H1 (cell line): ENCODE results near the gene POLA1. TPM values are rescaled to one million over a fixed set of nuclear protein-coding genes. Genes with fewer than 3 reads are reported as not detected.

Experiments used
- CTCF ChIA-PET: fragments of 300-600 bp; sonication (Branson Sonifier 250); formaldehyde crosslinking; loops from one replicate; lab custom pipeline; 2021; ENCODE audit not compliant: partially characterized antibody; lab: Charles Lee
- POLR2A ChIA-PET: fragments of 300-600 bp; sonication (Branson Sonifier 250); formaldehyde crosslinking; loops from one replicate; lab custom pipeline; 2021; ENCODE audit warnings: inconsistent platforms; ENCODE audit not compliant: partially characterized antibody; lab: Charles Lee
- DNase-seq, 2 experiments: peaks; one replicate each; pipeline versions ENCODE4 v3.0.0 to v3.0.0-alpha.2; 2010 to 2022; ENCODE audit warnings: low spot score in 2 of 2, low read depth in 1 of 2, mixed read lengths in 1 of 2
- FAIRE-seq: peaks from 2 replicates; lab custom pipeline; 2011; peaks lifted over from hg19 to GRCh38; lab: Jason Lieb, UNC
- H2AFZ ChIP-seq: 2 replicates; pipeline ENCODE4 v1.8.1; 2012; ENCODE audit warnings: low read length, inconsistent platforms
- H2AK5ac ChIP-seq: 2 replicates; pipeline ENCODE4 v1.6.1; 2013; ENCODE audit warnings: low read depth, low read length
- H2BK120ac ChIP-seq: replicated peaks from 2 replicates; pipeline ENCODE3; 2013; ENCODE audit warnings: low read depth, low read length, inconsistent platforms
- H2BK12ac ChIP-seq: 2 replicates; pipeline ENCODE4 v1.6.1; 2013; ENCODE audit warnings: low read depth, low read length
- H2BK15ac ChIP-seq: 2 replicates; pipeline ENCODE4 v1.6.1; 2013; ENCODE audit warnings: low read length
- H2BK20ac ChIP-seq: 2 replicates; pipeline ENCODE4 v1.6.1; 2013; ENCODE audit warnings: low read length
- H2BK5ac ChIP-seq: 2 replicates; pipeline ENCODE4 v1.6.1; 2013; ENCODE audit warnings: low read depth, low read length
- H3K14ac ChIP-seq: 2 replicates; pipeline ENCODE4 v1.6.1; 2013; ENCODE audit warnings: inconsistent platforms; ENCODE audit not compliant: insufficient read length
- H3K18ac ChIP-seq: 2 replicates; pipeline ENCODE4 v1.6.1; 2013; ENCODE audit warnings: low read length; ENCODE audit errors: extremely low read depth
- H3K23ac ChIP-seq: 2 replicates; pipeline ENCODE4 v1.6.1; 2013; ENCODE audit warnings: inconsistent platforms; ENCODE audit not compliant: insufficient read length
- H3K23me2 ChIP-seq: 2 replicates; pipeline ENCODE4 v1.6.1; 2013; ENCODE audit warnings: low read depth, low read length
- H3K27ac ChIP-seq: 2 replicates; pipeline ENCODE4 v1.6.1; 2011; ENCODE audit warnings: low read depth, low read length, inconsistent platforms
- H3K27me3 ChIP-seq, 4 experiments: replicated peaks in 1 of 4; 1 replicate in 1 of 4; 2 replicates in 3 of 4; pipeline versions ENCODE4 v1.6.1 to v1.8.1; 2011 to 2013; ENCODE audit warnings: low read length in 3 of 4, mild to moderate bottlenecking in 3 of 4, inconsistent platforms in 2 of 4, mixed read lengths in 2 of 4, moderate library complexity in 1 of 4; ENCODE audit not compliant: control insufficient read depth in 3 of 4, insufficient read depth in 3 of 4; ENCODE audit errors: extremely low read depth in 1 of 4
- H3K36me3 ChIP-seq, 4 experiments: 2 replicates each; pipeline versions ENCODE4 v1.6.1 to v1.8.1; 2011 to 2013; ENCODE audit warnings: mild to moderate bottlenecking in 4 of 4, low read length in 3 of 4, moderate library complexity in 2 of 4, control low read depth in 1 of 4, inconsistent platforms in 1 of 4; ENCODE audit not compliant: insufficient read depth in 4 of 4, control insufficient read depth in 2 of 4
- H3K4ac ChIP-seq: replicated peaks from 2 replicates; pipeline ENCODE3; 2013; ENCODE audit warnings: low read length, low read depth, mixed read lengths, inconsistent platforms; ENCODE audit not compliant: insufficient read length
- H3K4me1 ChIP-seq, 4 experiments: replicated peaks in 1 of 4; 1 replicate in 1 of 4; 2 replicates in 3 of 4; pipeline versions ENCODE4 v1.6.1 to v1.8.1; 2011 to 2013; ENCODE audit warnings: low read length in 3 of 4, inconsistent platforms in 2 of 4, mixed read lengths in 1 of 4; ENCODE audit not compliant: insufficient read depth in 4 of 4, control insufficient read depth in 3 of 4
- H3K4me2 ChIP-seq, 2 experiments: 2 replicates each; pipeline versions ENCODE4 v1.6.1 to v1.8.1; 2011 to 2013; ENCODE audit warnings: low read depth in 2 of 2, low read length in 2 of 2, control low read depth in 1 of 2, inconsistent platforms in 1 of 2, mild to moderate bottlenecking in 1 of 2; ENCODE audit not compliant: insufficient read depth in 1 of 2
- H3K4me3 ChIP-seq, 4 experiments: fragments of 200-600, 300-600 bp in 1 of 4; sonication (generic), shearing (Covaris generic), sonication (Bioruptor Twin) in 1 of 4; 2 replicates each; pipeline versions ENCODE4 v1.5.1 to v1.8.1; 2011 to 2016; ENCODE audit warnings: low read length in 4 of 4, low read depth in 3 of 4, control low read depth in 2 of 4, inconsistent platforms in 2 of 4, mild to moderate bottlenecking in 2 of 4, mixed read lengths in 1 of 4, moderate library complexity in 1 of 4; ENCODE audit not compliant: insufficient read depth in 2 of 4; ENCODE audit errors: extremely low read depth in 1 of 4
- H3K56ac ChIP-seq: replicated peaks from 2 replicates; pipeline ENCODE3; 2013; ENCODE audit warnings: low read depth, mild to moderate bottlenecking, mixed read lengths, low read length, inconsistent platforms; ENCODE audit not compliant: insufficient read length
- H3K79me1 ChIP-seq: 2 replicates; pipeline ENCODE4 v1.6.1; 2013; ENCODE audit warnings: low read depth, low read length, control low read depth
- H3K79me2 ChIP-seq, 2 experiments: 2 replicates each; pipeline versions ENCODE4 v1.6.1 to v1.8.1; 2012 to 2013; ENCODE audit warnings: low read length in 2 of 2, mild to moderate bottlenecking in 2 of 2, inconsistent platforms in 1 of 2; ENCODE audit not compliant: insufficient read depth in 2 of 2, control insufficient read depth in 1 of 2
- H3K9ac ChIP-seq, 4 experiments: replicated peaks in 1 of 4; 1 replicate in 1 of 4; 2 replicates in 3 of 4; pipeline versions ENCODE4 v1.6.1 to v1.8.1; 2011 to 2013; ENCODE audit warnings: low read depth in 3 of 4, low read length in 3 of 4, control low read depth in 2 of 4, mild to moderate bottlenecking in 2 of 4, moderate library complexity in 2 of 4, inconsistent platforms in 1 of 4; ENCODE audit errors: extremely low read depth in 1 of 4
- H3K9me3 ChIP-seq, 2 experiments: 2 replicates each; pipeline versions ENCODE4 v1.6.1 to v1.8.1; 2012 to 2013; ENCODE audit warnings: mild to moderate bottlenecking in 2 of 2, moderate library complexity in 2 of 2, control low read depth in 1 of 2, inconsistent platforms in 1 of 2, low read depth in 1 of 2, low read length in 1 of 2, mixed read lengths in 1 of 2; ENCODE audit not compliant: insufficient read depth in 2 of 2
- H4K20me1 ChIP-seq, 2 experiments: replicated peaks in 1 of 2; 2 replicates each; pipeline versions ENCODE3 to v1.8.1; 2011 to 2013; ENCODE audit warnings: inconsistent platforms in 2 of 2, low read length in 2 of 2, mild to moderate bottlenecking in 1 of 2; ENCODE audit not compliant: insufficient read depth in 2 of 2, control insufficient read depth in 1 of 2
- H4K5ac ChIP-seq: 2 replicates; pipeline ENCODE4 v1.6.1; 2013; ENCODE audit warnings: low read length, low read depth, mixed read lengths, inconsistent platforms; ENCODE audit not compliant: insufficient read length
- H4K8ac ChIP-seq: 2 replicates; pipeline ENCODE4 v1.8.0; 2013; ENCODE audit warnings: mild to moderate bottlenecking, moderate library complexity, low read length, inconsistent platforms; ENCODE audit not compliant: insufficient read depth; ENCODE audit errors: extremely low read depth
- H4K91ac ChIP-seq: replicated peaks from 2 replicates; pipeline ENCODE3; 2013; ENCODE audit warnings: low read length, mixed read lengths, inconsistent platforms; ENCODE audit not compliant: insufficient read length
- CBX5 ChIP-seq: fragments of 300-800, 300-1000 bp; sonication (generic); IDR thresholded peaks from 2 replicates; pipeline ENCODE4 v1.7.1; 2016; ENCODE audit warnings: antibody characterized with exemption, low read length, low read depth
- EP300 ChIP-seq, 2 experiments: IDR thresholded peaks; 1 replicate in 1 of 2; 2 replicates in 1 of 2; pipeline ENCODE4 v1.6.1; 2011 to 2012; ENCODE audit warnings: low read depth in 2 of 2, low read length in 2 of 2, mild to moderate bottlenecking in 2 of 2, borderline replicate concordance in 1 of 2, inconsistent platforms in 1 of 2, moderate library complexity in 1 of 2
- HDAC2 ChIP-seq, 2 experiments: fragments of 300-600 bp in 1 of 2; sonication (generic) in 1 of 2; IDR thresholded peaks; 2 replicates each; pipeline ENCODE4 v1.6.1; 2011 to 2012; ENCODE audit warnings: low read depth in 2 of 2, low read length in 2 of 2, mild to moderate bottlenecking in 2 of 2, moderate library complexity in 2 of 2, borderline replicate concordance in 1 of 2, inconsistent platforms in 1 of 2
- JUND ChIP-seq: IDR thresholded peaks from 2 replicates; pipeline ENCODE4 v1.6.1; 2011; ENCODE audit warnings: mild to moderate bottlenecking, improper control_type of control experiment, low read length
- MAFK ChIP-seq: IDR thresholded peaks from 2 replicates; pipeline ENCODE4 v1.6.1; 2012; ENCODE audit warnings: low read depth, mild to moderate bottlenecking, improper control_type of control experiment, low read length
- POLR2A ChIP-seq, 2 experiments: IDR thresholded peaks; 1 replicate in 1 of 2; 2 replicates in 1 of 2; pipeline ENCODE4 v1.6.1; 2011; ENCODE audit warnings: low read depth in 2 of 2, low read length in 2 of 2, mild to moderate bottlenecking in 2 of 2; ENCODE audit errors: control extremely low read depth in 1 of 2
- POU5F1 ChIP-seq: IDR thresholded peaks from 2 replicates; pipeline ENCODE4 v1.6.1; 2011; ENCODE audit warnings: low read depth, mild to moderate bottlenecking, low read length, moderate library complexity
- RAD21 ChIP-seq, 2 experiments: IDR thresholded peaks in 1 of 2; conservative IDR thresholded peaks in 1 of 2; 2 replicates each; pipeline ENCODE4 v1.6.1; 2011; ENCODE audit warnings: low read depth in 2 of 2, low read length in 2 of 2, improper control_type of control experiment in 1 of 2, inconsistent platforms in 1 of 2, mild to moderate bottlenecking in 1 of 2, moderate library complexity in 1 of 2
- SIN3A ChIP-seq, 2 experiments: IDR thresholded peaks in 1 of 2; conservative IDR thresholded peaks in 1 of 2; 2 replicates each; pipeline ENCODE4 v1.6.1; 2011 to 2012; ENCODE audit warnings: low read length in 2 of 2, improper control_type of control experiment in 1 of 2, low read depth in 1 of 2, mild to moderate bottlenecking in 1 of 2
- TBP ChIP-seq: IDR thresholded peaks from 2 replicates; pipeline ENCODE4 v1.6.1; 2011; ENCODE audit warnings: low read depth, low read length, improper control_type of control experiment
- TEAD4 ChIP-seq: IDR thresholded peaks from 2 replicates; pipeline ENCODE4 v1.6.1; 2012; ENCODE audit warnings: low read depth, low read length, inconsistent platforms, mixed read lengths
- WGBS, 2 experiments: shearing (Covaris generic) in 1 of 2; methylation state at CpG; one replicate each; pipeline versions ENCODE4 v1.1.6 to v1.1.7; 2013 to 2015; ENCODE audit warnings: low lambda C conversion rate in 2 of 2, mixed read lengths in 2 of 2, inconsistent platforms in 1 of 2, low coverage in 1 of 2, missing lambda C conversion rate in 1 of 2; ENCODE audit not compliant: insufficient replicate concordance in 2 of 2, insufficient coverage in 1 of 2, insufficient read length in 1 of 2; ENCODE audit errors: extremely low coverage in 1 of 2, missing lambda C conversion rate in 1 of 2; 5-methylcytosine and 5-hydroxymethylcytosine counted together
- polyA plus RNA-seq, 7 experiments: library from polyadenylated mRNA; depleted of rRNA in 3 of 7; stranded (reverse) in 5 of 7; unstranded in 2 of 7; fragments of >200 nt in 5 of 7; fragments of 200-250 nt in 2 of 7; gene quantifications; 1 replicate in 5 of 7; 2 replicates in 1 of 7; 4 replicates in 1 of 7; pipeline versions ENCODE4 v1.2.1 to v1.2.3, GENCODE V29; 2011 to 2013; ENCODE audit warnings: missing spikeins in 2 of 7, mixed read lengths in 2 of 7
- total RNA-seq: library from RNA; stranded (reverse); fragmentation: NEBNext Ultra II Directional; extraction: Animal tissue kit (Norgen Biotek cat#: 25700); gene quantifications from 2 replicates; pipeline ENCODE4 v1.2.1, GENCODE V29; 2021

POLA1 gene
- total and polyA plus RNA-seq, 2 of the 8 experiments (the other 6 are each of a cell fraction or from before 2014, with no cell fraction given), result 5.6 to 34.9 TPM

DNA sequence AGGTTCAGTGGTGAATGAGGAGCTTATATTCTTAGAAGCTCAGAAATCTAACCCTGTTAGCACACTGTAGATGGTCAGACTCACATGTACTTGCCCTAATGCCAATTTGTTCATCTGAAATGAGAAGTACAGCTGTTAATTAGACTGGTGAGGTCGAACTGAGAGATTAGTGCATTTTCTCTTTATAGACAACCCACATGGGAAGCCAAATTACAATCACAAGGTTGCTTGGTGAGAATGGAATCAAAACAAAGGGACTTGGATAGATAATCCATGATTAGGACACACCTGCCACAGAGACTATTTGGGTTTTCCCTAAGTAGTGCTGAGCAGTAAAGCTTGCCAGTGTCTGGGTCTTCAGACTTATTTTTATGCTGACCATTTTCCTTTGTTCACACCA lies 88.3 kb downstream of the POLA1 start:
- Histone ChIP-seq H4K8ac (no peak overlapping the region), H4K20me1 (no peaks in the 10 kb centered on the region), H2BK15ac (no peak overlapping the region), H3K14ac (no peak overlapping the region), H2BK20ac (no peak overlapping the region), H3K23me2 (no peaks in the 10 kb centered on the region), H3K36me3 (peaks cover 0 to 2% (median 0%) of the 10 kb centered on the region in 4 experiments; a peak in 2 of 8 replicates), H2AK5ac (no peak overlapping the region), H2BK12ac (no peak overlapping the region), H3K4me2 (no peak overlapping the region), H3K4me3 (no peak overlapping the region), H4K91ac (no peak overlapping the region), H2BK5ac (no peak overlapping the region), H3K4me1 (no peaks in the 10 kb centered on the region), H2BK120ac (no peak overlapping the region), H3K9ac (no peak overlapping the region), H3K4ac (no peak overlapping the region), H3K79me1 (no peaks in the 10 kb centered on the region; the same call in 1 of the 2 replicates), H3K18ac (no peak overlapping the region), H3K9me3 (no peaks in the 10 kb centered on the region), H3K23ac (no peak overlapping the region), H3K27ac (no peak overlapping the region), H4K5ac (no peak overlapping the region), H2AFZ (no peak overlapping the region), H3K56ac (no peak overlapping the region), H3K79me2 (no peaks in the 10 kb centered on the region), H3K27me3 (no peaks in the 10 kb centered on the region)
- no peak for TF ChIP-seq SIN3A (conservative IDR thresholded peaks at IDR 0.05 in 1 of 2, IDR thresholded peaks at IDR 0.05 in 1 of 2; ENCODE audit: low read depth in 1 of 2, low read length in 2 of 2)
- no peak for TF ChIP-seq EP300 (IDR thresholded peaks at IDR 0.05; ENCODE audit: borderline replicate concordance in 1 of 2, low read depth in 2 of 2, low read length in 2 of 2)
- no peak for TF ChIP-seq TEAD4
- no peak for TF ChIP-seq MAFK
- TF ChIP-seq POLR2A (IDR thresholded peaks at IDR 0.05; ENCODE audit: control extremely low read depth in 1 of 2, low read depth in 2 of 2, low read length in 2 of 2), result no peak
- TF ChIP-seq RAD21 (IDR thresholded peaks at IDR 0.05 in 1 of 2, conservative IDR thresholded peaks at IDR 0.05 in 1 of 2; ENCODE audit: low read depth in 2 of 2, low read length in 2 of 2), result no peak
- TF ChIP-seq POU5F1, result no peak
- no peak for TF ChIP-seq CBX5
- no peak for TF ChIP-seq HDAC2 (IDR thresholded peaks at IDR 0.05; ENCODE audit: borderline replicate concordance in 1 of 2, low read depth in 2 of 2, low read length in 2 of 2)
- no peak for TF ChIP-seq JUND
- TF ChIP-seq TBP, result no peak
- DNase-seq, result no peak
- 83% methylated on average over 1 of the region's 1 CpG; no CpG with 5 or more reads in 1 of the 2 experiments for WGBS, 2 experiments
- ChIA-PET CTCF (no interaction called here), POLR2A (no interaction called here)
- FAIRE-seq, result no peak
